IPS-NIHi7 (cell line): ENCODE measurements around the gene RECQL5.
"Not testable (repeated sequence)": the region's sequence is repeated elsewhere in the genome, so short reads cannot be mapped to it uniquely, and the experiment has no call there.

ENCODE experiments used
- DNase-seq: peaks from one replicate; pipeline ENCODE4 v3.0.0; 2012; ENCODE audit warnings: mixed read lengths; ENCODE audit errors: extremely low spot score

RECQL5 gene

DNA sequence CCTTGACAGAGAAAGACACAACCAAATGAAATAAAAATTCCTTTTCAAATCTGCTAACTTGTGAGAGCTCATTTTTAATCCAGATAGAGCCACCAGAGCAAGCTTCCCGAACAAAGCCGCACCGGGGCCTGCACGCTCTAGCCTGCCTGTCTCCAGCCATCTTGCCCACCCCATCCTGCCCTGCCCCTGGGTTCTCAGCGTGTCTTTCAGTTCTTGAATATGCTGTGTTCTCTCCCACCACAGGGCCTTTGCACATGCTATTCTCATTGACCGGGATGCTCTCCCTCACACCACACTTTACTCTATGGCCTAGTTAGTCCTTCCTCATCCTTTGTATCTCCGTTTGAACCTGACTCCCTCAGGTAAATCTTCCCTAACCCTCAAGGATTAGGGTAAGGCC, 19.0 kb downstream of the RECQL5 start:
- no peak for DNase-seq

DNA sequence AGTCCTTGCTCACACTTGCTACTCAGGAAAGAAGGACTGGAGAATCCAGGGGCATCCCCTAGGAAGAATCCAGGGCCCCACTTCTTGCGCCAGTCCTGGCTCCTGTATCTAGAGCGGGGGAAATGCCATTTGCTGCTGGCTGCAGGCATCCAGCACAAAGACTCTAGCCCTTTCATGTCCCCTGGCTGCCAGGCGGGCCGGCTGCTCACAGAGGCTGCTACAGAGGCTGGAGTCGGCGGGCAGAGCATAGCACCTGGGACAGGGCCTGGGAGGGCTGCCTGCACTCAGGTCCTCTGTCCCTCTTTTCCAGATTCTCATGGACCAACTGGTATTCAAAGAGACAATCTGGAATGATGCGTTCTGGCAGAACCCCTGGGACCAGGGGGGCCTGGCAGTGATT, 19.9 kb downstream of the RECQL5 start:
- DNase-seq = no peak

DNA sequence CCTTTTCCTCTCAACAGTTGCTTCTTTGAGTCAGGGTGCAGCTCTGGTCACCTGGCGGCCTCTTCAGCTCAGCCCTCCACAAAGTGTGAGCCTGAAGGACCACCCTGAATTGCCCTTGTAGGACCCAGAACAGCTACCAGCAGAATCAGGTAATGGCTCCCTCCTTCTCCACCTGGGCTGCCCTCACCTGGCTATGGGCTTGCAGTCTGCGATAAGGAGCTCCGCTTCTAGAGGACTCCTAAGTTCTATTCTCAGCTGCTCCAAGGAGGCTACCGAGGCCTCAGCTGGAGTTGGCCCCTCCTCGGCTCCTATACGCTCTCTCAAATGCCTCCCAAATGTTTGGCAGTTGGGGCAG, 20.3 kb downstream of the RECQL5 start:
- no peak for DNase-seq

DNA sequence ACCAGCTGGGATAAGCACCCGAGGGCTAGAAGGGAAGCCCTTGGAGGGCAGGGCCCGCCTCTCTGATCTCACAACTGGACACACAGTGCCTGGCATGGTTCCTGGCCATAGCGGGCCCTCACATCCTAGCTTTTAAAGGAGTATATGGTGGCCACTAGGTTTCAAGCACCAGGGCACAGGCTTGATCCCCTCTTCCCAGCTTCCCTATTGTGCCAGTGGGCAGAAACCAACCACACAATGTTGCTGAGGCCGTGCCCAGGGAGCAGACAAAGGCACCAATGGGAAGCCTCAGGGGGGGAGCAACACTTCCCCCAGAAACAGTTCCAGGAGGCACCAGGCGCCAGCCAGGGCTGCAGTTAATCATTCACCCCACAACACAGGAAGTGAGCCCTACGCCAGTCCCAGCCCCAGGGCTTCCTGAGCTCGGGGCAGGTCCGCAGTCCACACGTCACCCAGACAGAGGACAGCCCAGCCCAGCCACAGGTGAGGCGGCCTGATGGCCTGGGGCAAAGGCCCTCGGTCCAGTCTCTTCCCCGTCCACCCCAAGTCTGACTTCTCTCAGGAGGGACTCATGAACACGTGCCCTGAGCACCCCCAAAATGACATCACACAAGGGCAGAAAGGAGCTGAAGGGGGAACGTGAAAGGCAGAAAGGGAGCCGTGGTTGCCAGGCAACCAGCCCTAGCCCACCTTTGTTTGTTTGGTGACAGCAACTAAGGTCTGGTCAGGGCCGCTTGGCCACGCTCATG, 20.9 kb downstream of the RECQL5 start:
- DNase-seq = peak; percentile 53

DNA sequence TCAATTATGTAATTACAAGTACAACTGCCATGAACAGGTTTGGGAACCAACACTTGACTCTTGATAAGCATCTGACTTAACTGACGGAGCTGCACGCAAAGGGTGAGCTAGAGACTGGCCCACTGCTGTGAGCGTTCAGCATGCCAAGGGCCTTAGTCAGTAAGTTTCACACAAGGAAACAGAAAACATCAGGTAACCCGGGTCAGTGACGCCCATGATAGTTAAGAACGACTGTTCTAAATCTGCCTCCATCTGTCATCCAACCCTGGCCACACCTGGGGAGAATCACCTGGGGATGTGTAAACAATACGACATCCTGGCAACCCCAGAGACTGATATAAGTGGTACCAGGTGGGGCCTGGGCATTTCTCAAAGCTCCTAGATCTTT, 21.5 kb downstream of the RECQL5 start:
- no peak for DNase-seq

- DNase-seq = no peak
Observed at GRCh38 chr17:75643643-75644017, 23.3 kb downstream of the RECQL5 start.

DNA sequence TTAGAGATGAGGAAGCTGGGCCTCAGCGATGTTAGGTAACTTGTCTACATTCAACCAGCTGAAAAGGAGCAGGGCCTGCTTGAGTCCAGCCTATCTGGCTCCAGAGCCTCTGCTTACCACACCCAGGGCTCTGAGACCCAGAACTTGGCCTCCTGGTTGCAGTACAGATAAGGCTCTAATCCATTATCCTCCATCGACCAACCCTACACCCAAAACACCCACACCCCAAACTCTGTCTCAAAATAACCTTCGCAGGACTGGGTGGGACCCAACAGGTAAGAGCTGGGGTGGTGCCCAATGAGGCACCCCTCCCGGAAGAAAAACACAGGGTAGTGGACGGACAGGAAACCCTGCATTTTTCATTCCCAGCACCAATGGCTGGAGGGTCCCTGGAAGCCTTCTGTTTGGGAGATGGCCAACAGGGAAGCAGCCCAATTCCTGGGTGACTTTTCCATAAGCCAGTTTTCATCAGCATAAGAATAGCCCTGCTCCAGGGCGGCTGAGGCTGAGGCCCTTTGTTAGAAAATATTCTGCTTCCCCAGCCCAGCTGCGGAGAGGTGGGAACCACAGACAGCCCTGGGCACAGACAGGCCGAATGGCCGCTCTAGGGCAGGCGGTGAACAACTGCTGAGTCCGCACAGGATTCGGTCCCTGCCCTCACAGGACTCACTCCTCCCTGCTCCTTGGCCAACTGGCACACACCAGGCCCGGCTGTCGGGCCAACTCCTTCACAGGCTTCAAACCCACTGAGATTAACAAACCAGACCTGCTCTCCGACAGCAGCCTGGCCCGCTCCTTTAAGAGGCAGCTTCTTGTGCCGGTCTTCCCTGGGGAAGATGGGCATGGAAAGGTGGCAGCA, 23.9 kb downstream of the RECQL5 start:
- peak; percentile 51 for DNase-seq

- no peak for DNase-seq
Observed at GRCh38 chr17:75642182-75642783, 24.7 kb downstream of the RECQL5 start.

- DNase-seq = no peak
Observed at GRCh38 chr17:75641343-75641742, 25.6 kb downstream of the RECQL5 start.

DNA sequence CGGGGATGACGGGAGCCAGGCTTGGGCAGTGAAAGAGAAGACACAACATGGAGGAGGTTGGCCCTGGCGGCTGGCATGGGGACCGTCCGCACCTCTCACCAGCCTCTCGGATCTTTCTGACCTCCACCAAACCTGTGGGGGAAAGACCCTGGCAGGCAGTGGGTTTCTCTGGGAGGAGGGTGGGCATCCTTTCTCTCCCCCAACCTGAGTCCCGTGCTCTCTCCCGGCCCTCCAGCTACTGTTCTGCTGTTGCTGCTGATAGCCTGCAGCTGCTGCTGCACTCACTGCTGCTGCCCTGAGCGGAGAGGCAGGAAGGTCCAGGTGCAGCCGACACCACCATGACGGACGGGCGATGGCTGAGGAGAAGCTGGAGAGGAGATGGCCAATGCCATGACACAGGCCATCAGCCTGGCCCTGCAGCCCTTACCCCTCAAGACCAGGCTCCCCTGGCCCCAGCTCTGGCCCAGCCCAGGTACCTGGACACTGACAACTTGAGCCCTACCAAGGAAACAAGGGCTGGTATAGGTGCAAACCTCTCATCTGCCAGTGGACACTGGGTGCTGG, 26.3 kb downstream of the RECQL5 start:
- no peak for DNase-seq

DNA sequence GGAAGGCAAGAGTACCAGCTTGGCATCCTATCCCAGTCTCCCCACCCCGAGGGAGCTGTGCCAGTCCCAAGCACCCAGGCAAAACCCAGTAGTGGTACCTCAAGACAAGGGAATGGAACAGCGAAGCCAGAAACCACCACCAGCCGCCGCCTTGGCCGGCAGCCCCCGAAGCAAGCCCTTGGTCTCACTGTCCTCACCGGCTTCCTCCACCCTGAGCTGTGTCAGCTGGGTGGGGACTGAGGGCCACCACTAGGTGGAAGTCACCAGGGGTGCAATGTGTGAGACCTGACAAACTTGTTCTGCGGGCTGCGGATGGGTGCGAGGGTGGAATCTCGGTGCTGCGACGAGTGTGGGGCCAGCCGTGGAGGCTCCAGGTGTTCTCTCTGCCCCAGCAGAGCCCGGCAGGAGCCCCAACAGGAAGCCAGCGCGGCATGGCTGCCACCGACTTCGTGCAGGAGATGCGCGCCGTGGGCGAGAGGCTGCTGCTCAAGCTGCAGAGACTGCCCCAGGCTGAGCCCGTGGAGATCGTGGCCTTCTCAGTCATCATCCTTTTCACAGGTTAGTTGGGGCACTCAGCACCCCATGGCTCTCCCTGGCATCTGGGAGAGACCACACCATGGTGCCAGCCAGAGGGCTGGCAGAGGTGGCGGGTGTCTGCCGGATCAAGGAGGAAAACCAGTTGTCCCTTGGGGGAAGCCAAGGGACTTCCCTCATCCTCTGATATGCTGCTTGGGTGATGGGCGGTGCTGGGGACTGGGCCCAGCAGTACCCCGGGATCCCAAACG, 27.0 kb downstream of the RECQL5 start:
- no peak for DNase-seq

GRCh38 chr17:75639327-75639726, 27.6 kb downstream of the RECQL5 start:
- DNase-seq = no peak

- DNase-seq = no peak
Observed at GRCh38 chr17:75638893-75639292, 28.1 kb downstream of the RECQL5 start.

GRCh38 chr17:75638039-75638438, 28.9 kb downstream of the RECQL5 start:
- not testable (repeated sequence) for DNase-seq

GRCh38 chr17:75637551-75637950, 29.4 kb downstream of the RECQL5 start:
- DNase-seq = no peak

DNA sequence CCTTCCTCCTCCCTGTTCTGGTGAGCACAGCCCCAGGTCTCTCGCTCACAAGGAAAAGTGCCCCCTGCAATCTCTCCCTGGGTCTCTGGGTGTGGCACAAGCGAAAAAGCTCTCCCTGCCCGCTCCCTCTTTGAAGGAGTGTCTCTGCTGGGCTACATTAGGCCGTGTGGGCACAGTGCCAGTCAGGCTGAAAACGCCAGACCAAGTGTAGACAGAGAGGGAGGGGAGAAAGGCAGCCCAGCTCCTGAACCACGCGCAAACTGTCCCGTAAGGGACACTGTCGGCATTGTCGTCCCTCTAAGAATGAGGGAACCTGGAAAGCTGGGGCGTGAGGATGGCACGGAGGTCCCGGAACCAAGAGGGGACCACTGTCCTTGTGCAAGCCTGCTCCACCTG, 29.8 kb downstream of the RECQL5 start:
- no peak for DNase-seq

- no peak for DNase-seq
Observed at GRCh38 chr17:75636381-75637142, 30.4 kb downstream of the RECQL5 start.

DNA sequence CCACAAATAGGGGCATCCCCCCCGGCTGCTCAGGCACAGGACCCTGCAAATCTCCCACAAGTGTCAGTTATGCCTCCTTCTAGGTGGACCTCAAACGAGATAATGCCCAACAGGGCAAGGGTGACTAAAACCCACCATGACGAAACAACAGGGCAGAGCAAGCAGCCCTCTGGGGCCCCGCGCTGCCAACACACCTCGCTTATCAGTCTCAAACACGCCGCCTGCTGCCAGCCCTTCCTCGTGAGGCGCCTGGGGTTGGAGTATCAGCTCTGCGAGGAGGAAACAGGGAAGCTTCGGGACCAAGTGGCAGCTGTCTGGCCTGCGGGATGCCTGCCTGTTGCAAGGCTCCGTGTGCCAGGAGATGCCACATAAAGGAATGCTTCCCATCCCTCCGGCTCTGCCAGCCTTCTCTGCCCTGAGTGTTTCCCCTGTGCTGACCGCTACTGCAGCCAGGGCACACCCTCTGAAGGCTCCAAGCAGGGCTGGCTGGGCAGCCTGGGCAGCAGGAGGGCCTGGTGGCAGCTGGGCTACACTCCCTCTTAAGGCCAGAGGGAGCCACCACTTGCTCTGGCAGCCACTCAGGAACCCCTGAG, 31.2 kb downstream of the RECQL5 start:
- no peak for DNase-seq

- no peak for DNase-seq
Observed at GRCh38 chr17:75634754-75635609, 32.0 kb downstream of the RECQL5 start.

GRCh38 chr17:75634376-75634740, 32.6 kb downstream of the RECQL5 start:
- no peak for DNase-seq
